ENCODE results near the gene MED14.

DNA sequence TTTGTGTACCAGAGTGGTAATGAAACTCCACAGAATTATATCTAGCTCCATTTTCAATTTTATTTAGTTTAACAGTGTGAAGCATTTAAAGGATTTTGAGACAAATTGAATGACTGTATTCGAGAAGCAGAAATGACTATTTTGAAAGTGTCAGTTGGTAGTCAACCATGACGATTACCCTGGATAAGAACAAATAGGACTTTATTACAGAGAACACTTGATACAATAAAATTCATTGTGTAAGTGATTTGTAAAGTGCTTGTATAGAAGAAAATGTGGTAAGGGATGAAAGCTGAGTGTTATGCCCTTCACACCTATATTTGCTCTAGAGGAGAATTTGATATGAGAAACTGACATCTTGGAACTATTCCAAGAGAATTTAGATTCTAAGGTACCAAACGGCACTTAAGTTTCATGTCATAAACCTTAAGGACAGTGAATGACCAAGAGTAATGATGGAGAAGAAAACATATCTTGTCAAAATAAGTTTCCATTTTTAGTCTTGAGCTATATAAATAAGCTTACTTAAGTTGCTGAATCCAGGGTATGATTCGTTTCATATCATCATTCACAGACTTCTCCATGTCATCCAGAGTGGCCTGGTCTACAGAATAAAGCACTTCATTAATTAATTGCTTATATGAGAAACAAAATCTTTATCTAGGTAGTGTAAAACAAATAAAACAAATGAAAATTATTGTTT is 34.6 kb downstream of the MED14 start:
- TF ChIP-seq POU5F1 (IDR thresholded peaks at IDR 0.05; ENCODE audit: low read depth, low read length) (no peak), POLR2A (IDR thresholded peaks at IDR 0.05; ENCODE audit: control extremely low read depth in 1 of 2, low read depth in 2 of 2, low read length in 2 of 2) (no peak), GABPA (IDR thresholded peaks at IDR 0.05; ENCODE audit: borderline replicate concordance, insufficient read depth, low read length) (no peak)
